HG03095 (cell line): ENCODE data around the gene GAL3ST3.
"Not testable (repeated sequence)": the region's sequence is repeated elsewhere in the genome, so short reads cannot be mapped to it uniquely, and the experiment has no call there.

Experiments used
- ATAC-seq: cut with Tn5 transposase; IDR thresholded peaks from one replicate; pipeline ENCODE4 v1.9.1; 2021; ENCODE audit warnings: moderate library complexity; ENCODE audit not compliant: unreplicated experiment

Gene GAL3ST3

DNA sequence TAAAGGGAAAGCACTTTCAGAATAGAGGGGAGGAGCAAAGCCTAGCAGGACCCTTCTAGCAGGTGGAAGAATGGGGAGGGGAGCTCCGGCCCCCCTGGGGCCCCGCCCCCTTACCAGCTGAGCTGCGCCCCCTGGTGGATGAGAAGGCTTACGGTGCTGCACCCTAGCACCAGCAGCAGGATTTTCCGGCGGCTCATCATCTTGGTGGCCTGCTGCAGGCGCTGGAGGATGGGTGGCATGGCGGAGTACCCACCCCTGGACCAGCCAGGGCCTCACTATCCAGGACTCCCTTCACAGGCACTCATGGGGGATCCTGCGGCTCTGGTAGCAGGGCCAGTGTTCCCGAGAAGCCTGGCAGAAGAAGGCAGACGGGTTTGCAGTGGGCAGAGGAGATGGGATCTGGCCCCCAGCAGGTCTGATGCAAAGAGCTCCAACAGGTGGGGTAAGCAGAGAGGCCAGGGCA, 3.8 kb downstream of the GAL3ST3 start:
- peak; percentile 64 for ATAC-seq

DNA sequence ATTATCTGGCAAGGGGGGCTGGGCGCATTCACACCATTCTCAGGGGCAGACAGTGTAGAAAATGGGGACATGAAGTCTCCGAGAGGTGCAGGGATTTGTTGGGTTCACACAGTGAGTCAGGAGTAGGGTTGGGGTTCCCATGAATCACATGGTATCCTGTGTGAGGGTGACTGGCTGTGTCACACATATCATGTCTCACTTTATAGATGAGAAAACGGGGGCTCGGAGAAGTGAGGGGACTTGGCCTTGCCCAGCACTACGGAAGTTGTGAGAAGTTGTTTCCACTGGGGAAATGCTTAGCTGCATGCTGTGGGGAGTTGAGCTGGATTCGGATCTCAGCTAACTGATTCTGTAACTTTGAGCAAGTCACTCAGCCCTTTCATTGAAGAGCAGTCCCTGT, 4.2 kb downstream of the GAL3ST3 start:
- no peak for ATAC-seq

DNA sequence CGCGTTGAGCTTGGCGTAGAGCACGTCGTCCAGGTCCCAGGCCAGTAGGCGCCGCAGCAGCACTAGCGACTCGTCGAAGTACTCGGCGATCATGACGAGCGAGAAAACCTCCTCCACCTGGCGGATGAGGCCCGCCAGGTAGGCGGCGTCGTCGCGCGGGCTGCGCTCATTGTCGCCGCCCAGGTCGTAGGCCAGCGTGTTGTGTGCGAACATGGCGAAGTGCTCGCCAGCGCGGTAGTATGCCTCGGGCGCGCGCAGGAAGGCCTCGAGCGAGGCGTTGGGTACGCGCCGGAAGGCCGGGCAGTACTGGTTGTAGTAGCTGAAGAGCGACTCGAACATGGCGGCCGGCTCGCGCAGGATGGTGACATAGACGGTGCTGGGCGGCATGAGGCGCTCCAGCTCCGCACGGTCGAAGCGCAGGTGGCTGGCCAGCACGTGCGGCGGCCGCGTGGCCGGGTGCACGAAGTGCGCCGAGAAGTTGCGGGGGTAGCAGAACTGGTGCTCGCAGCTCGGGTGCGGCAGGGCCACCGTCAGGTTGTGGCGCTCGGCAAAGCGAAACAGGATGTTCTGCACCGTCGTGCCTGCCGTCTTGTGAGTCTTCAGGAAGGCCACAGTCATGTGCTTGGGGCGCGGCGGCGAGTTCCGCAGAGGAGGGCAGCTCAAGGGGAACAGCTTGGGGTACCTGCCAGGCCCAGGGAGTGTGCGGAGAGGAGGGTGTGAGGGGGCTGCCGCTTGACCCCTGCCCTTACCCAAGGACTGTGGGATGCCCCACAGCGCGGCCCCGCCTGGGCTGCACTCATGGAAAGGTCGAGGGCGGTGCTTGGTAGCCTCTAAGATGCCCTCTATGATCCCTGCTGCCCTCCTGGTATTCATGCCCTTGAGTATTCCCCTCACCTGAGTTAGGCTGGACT, 5.7 kb downstream of the GAL3ST3 start:
- no peak for ATAC-seq

DNA sequence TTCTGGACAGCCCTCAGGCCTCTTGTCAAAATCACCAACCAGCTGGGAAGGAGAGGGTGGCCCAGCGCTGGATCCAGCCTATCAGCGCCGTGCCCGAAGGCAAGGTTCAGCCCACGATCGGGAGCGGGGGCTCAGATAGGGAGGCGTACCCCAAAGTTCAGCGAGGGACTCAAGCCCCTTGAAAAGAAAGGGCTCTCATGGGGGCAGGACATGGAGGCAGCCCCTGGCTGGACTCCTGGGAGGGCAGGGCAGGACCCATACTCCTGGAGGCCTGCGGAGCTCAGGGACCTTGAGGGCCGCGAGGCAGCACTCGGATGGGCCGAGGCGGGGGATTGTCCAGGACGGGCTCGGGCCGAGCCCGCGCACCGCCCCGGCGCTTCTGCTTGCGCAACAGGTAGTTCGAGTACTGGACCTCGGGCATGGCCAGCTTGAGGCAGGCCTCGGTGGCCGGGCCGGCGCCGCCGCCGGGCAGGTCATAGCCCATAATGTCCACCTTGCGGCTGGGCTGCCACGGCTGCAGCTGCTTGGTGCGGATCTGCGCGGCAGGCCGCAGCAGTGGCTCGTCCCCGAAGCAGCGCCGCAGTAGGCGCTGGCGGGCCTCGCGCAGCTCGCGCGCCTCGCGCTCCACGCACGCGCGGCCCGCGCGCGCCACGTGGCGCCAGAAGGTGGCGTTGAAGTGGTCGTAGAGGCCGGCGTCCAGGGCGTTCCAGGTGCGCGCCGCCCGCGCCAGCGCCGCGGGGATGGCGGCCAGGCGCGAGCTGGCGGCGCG, 6.5 kb downstream of the GAL3ST3 start:
- no peak for ATAC-seq

DNA sequence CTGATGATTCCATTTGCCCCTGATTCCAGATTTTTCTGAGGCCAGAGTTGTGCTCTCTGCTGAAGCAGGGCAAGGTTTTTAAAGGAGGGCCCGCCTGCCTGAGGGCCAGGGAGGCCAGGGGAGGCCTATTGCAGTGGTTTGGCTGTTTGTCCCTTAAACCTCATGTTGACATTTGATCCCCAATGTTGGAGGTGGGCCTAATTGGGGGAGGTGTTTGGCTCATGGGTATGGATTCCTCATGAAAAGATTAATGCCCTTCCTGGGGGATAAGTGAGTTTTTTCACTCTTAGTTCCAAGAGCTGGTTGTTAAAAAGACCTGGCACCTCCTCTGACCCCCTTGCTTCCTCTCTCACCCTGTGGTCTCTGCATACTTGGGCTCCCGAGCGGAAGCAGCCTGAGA, 9.2 kb downstream of the GAL3ST3 start:
- ATAC-seq, result no peak

DNA sequence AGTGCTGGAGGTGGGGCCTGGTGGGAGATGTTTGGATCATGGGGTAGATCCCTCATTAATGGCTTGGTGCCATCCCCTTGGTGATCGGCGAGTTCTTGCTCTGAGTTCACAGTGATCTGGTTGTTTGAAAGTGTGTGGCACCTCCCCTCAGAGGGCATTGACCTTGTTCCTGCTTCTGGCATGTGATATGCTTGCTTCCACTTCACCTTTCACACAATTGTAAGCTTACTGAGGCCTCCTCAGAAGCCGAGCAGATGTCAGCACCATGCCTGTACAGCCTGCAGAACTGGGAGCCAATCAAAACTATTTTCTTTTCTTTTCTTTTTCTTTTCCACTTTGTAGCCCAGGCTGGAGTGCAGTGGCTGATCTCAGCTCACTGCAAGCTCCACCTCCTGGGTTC, 11.6 kb downstream of the GAL3ST3 start:
- ATAC-seq, result no peak

DNA sequence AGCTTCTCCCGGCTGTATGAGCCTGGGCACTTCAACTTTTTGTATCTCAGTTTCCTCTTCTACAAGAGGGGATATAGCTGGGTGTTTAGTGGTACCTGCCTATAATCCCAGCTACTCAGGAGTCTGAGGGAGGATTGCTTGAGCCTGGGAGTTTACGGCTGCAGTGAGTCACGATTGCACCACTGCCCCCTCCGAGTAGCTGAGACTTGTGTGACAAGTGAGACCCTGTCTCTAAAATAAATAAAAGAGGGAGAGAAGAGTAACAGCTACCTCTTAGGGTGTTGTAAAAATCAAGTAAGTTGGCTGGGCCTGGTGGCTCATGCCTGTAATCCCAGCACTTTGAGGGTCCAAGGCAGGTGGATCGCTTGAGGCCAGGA, 12.6 kb downstream of the GAL3ST3 start:
- ATAC-seq, result no peak

DNA sequence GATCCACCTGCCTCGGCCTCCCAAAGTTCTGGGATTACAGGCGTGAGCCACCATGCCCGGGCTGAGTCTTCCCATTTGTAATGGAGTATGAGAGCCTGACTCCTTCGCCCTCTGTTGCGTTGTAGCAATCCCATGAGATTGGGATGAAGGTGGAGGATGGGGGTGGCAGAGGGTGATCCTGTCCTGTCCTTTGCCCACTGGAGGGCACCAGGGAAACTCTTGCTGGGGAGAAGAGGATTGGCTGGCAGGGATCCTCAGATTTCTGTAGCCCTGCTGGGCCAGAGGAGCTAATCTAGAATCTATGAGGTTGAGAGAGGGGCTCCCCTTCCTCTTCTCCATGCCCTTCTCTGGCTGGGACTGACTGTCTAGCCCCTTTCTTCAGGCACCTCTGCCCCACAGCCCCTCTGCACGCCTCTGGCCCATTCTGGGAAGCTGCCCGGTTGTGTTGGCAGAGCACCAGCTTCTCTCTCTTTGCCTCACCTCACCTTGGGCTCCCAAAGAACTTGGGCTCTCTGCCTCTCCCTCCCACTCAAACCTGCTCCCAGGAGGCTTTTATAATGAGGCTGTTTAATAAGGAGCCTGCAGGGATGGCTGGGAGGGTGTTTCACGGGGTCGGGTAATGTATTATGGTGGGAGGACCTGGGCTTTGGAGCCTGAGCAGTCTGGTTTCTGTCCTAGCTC, 13.2 kb downstream of the GAL3ST3 start:
- no peak for ATAC-seq

DNA sequence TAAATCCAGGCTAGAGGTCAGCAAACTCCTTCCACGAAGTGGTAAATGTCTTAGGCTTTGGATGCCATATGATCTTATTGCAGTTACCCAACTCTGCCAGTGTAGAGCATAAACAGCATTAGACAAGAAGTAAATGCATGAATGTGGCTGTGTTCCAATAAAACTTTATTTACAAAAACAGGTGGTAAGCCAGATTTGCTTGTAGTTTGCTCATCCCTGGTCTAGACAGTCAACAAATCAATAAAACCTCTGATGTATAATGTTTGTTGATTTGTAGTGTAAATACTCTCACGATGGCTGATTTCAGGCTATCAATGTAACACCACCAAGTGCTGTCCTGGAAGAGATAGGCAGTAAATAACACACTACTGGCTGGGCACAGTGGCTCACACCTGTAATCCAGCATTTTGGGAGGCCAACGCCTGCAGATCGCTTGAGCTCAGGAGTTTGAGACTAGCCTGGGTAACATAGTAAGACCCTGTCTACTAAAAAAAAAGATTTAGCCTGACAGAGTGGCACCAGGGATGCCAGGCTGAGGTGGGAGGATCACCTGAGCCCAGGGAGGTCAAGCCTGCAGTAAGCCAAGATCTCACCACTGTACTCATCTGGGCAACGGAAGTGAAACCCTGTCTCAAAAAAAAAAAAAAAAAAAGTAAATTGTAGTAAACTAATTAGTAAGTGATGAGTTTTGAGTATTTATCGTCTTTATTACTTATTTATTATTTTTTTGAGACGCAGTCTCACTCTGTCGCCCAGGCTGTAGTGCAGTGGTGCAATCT, 15.8 kb downstream of the GAL3ST3 start:
- ATAC-seq, result no peak

DNA sequence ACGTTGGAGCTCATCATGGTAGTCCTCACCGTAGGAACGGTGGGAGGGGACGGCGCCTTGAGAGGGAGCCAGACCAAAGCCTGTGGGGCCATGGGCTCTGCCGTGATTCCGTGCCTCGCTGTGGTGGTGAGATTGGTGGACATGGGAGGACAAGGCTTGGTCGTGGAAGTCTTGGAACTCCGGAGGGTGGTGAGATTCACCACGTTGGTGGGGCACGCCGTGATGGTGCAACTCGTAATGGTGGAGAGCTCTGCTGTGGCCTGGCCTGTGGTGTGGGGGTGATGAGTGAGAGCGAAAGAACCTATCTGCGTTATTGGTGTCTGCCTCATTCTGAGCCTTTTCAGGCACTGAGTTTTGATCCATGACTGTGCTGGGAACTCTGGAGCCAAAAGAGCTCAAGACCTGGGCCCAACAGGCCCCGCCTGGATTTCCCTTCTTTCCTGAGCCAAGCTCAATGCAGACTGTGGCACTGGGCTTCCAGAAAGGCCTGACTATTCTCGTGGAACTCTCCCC, 22.9 kb downstream of the GAL3ST3 start, which contains the start of gene CATSPER1:
CATSPER1 (minus strand) TSS at position 463 of the 513 bp plus-strand sequence; CDS start at position 363, 100 bp downstream.
- no peak for ATAC-seq

DNA sequence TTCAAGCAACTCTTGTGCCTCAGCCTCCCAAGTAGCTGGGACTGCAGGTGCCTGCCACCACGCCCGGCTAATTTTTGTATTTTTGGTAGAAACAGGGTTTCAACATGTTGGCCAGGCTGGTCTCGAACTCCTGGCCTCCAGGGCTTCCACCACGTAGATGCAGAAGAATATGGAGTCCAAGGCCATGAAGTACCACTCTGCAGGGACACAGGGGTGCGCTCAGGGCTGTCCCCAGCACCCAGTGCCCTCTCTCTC, 25.8 kb downstream of the GAL3ST3 start:
- not testable (repeated sequence) for ATAC-seq

DNA sequence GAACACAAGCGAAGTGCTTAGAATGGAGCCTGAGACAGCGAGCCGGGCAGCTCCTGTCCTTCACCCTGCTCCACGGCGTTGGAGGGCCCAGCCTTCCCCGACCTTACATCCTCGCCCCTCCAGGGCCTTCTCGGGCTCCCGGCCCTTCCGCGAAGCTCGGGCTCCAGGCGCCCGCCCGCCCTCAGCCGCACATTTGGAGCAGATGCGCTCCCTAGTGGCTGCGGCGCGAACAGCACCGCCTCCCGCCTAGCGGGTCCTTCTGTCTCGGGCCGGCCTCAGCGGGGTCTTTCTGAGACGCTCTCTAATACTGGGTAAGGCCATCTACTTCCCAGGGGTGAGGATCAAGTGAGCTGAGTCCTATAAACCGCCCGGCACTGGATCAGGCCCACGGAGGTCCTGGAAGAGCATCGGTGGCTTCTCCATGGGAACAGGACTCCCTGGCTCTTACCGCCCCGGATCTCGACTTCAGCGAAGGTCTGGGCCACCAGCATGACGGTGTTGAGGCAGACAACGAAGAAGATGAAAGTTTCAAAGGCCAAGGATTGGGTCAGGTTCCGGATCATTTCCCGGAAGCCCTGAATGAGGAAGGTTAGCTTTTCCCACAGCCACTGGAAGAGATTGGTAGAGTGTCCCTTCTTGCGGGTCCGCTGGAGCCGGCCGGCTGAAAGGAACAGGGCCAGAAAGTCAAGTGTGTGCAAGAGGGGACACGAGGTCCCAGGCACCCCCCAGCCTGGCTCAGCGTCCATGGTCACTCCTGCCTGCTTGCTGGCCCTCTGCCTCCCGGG, 26.4 kb downstream of the GAL3ST3 start:
- no peak for ATAC-seq

DNA sequence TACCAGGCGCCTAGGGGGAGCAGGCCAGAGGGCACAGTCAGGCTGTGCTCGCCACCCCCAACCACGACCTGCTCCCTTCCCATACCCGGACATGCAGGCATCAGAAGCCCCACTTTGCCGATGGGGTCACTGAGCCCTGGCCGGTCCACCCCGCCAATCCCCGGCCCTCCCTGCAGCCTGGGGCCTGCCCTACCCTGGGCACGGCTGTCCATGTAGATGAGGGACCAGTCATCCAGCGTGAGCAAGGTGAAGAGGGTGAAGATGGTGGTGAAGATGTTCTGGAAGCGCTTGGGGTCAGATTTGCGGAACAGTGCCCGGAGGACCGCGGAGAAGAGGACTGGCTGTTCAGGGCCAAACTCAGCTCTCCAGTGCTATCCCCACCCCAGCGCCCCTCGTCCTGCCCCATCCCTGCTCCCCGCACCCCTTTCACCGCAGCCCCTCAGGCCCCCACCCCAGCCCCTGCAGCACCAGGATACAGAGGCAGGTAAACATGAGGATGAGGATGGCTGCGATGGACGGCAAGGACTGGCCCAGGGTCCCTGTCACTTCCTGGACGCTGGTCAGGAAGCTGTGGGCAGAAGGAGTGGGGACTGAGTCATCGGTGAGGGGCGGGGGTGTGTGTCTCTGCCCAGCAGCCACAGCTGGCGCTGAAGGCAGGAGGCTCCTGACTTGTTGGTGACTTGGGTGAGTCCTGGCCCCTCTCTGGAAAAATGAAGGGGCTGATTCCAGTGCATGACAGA, 28.2 kb downstream of the GAL3ST3 start:
- no peak for ATAC-seq

DNA sequence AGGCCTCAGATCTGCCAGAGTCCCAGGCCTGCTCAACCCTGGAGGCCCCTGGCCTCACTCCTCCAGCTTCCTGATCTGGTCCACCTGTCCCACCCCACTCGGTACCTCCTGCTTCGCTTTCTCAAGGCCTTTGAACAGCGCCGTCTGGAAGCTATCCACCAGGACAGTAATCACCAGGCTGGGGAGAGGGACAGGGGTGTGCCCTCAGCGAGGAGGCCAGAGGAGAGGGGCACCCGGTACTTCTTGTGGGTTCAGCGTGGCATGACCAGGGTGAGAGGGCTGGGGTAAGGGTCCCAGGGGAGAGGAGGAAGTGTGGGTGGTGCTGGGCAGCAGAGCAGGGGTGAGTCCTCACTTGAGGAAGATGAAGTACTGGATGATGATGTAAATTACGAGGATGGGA, 28.7 kb downstream of the GAL3ST3 start:
- ATAC-seq, result no peak

DNA sequence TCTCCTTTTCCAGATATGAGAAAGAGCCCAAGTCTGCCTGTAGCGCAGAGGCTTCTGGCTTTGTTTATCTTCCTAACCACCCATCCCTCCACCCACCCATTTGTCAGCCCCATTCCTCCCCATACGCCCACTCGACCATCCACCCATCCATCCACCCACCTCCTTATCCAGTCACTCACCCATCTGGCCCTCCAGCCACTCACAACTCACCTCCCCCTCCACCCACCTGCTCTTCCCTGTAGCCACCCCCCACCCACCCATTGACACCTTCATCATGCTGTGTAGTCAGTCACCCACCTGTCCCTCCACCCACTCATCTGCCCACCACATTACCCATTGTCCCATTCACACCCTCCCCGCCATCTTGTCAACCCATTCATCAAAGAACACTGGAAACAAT, 31.6 kb downstream of the GAL3ST3 start:
- no peak for ATAC-seq

DNA sequence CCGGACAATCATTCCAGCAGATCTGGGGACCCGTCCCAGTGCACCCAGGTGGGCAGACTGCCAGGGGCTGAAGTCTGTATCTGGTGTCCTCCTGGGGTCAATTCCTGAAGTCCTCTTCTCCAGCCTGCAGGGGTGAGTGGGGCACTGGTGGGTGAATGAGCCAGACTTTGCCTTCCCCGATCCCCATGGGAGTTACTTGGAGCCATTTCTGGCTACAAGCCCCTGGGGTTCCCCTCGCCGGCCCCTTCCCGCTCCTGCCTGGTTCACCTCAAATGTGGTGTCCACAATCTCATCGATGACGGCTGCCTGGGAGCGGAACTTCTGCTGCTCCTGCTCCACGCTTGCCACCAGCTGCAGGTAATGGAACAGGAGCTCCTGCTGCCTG, 32.2 kb downstream of the GAL3ST3 start:
- ATAC-seq, result no peak

DNA sequence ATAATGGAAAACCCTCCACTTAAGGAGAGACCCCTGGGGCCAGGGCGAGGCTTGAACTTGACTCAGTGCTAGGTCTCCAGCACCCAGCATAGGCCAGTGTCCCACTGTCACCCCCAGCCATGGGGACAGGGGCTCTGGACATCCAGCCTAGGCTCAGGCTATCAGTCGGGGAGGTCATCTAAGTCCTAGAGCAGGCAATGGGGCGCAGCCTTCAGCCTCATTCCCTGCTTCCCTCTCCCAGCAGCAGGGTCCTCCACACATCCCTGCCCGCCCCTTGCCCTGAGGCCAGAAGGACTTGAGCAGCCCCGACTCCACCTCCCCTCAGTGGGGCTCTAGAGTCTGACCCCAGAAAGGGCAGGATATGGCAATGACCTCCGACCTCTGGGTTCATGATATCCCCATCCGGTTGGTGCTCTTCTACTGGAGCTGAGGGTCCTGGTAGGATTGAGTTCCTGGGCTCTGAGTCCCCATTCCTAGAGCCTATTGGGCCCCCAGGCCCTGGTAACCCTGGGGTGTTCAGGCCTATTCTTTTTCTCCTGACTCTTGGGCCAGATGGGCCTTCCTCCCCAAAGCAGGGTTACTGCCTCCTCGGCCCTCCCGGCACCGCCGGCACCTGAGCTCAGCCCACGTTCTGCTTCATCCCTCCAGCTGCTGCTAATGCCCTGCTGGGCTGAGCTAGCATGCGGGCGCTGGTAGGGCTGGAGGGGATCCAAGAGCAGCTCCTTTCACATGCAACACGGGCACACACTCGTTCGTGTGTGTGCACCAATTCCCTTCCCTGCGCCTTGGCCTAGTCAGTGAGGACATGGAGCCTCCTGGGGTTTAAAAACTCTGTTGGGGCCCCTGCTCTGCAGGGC, 32.8 kb downstream of the GAL3ST3 start:
- no peak for ATAC-seq

DNA sequence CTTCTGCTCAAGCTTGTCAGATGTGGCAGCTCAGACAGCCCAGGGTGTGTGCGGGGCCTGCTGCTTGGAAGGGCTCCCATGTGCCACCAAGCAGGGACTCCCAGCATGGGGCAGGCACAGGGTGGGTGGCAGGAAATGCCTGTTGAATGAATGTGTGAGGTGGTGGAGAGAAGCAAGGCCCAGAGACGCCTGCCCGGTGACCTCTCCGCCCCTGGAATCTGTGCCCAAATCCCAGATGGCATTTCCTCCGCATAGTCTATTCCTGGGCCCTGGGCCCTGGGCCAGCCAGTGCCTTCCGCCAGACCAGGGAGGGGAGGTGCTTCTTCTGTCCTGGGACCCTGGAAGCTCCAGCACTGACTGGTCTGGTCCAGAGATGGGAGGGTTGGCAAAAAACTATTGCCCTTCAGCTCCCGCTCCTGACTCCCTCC, 33.5 kb downstream of the GAL3ST3 start:
- ATAC-seq, result no peak
